GM21723 (cell line): ENCODE data around the gene MSANTD4.
"Not testable (repeated sequence)": the region's sequence is repeated elsewhere in the genome, so short reads cannot be mapped to it uniquely, and the experiment has no call there.

Source experiments
- ATAC-seq: cut with Tn5 transposase; IDR thresholded peaks from one replicate; pipeline ENCODE4 v1.9.1; 2021; ENCODE audit warnings: mild to moderate bottlenecking, moderate library complexity; ENCODE audit not compliant: unreplicated experiment

The MSANTD4 gene

GRCh38 chr11:106014620-106015019, 7.4 kb downstream of the MSANTD4 start:
- no peak for ATAC-seq

GRCh38 chr11:106014035-106014434, 8.0 kb downstream of the MSANTD4 start:
- no peak for ATAC-seq

GRCh38 chr11:106012744-106013143, 9.3 kb downstream of the MSANTD4 start:
- no peak for ATAC-seq

GRCh38 chr11:106011481-106011880, 10.6 kb downstream of the MSANTD4 start:
- no peak for ATAC-seq

- not testable (repeated sequence) for ATAC-seq
Measured at GRCh38 chr11:106003094-106003493, 18.9 kb downstream of the MSANTD4 start.

GRCh38 chr11:106001304-106002012, 20.6 kb downstream of the MSANTD4 start:
- no peak for ATAC-seq

GRCh38 chr11:105991888-105992287, 30.2 kb downstream of the MSANTD4 start:
- ATAC-seq: no peak

- no peak for ATAC-seq
Measured at GRCh38 chr11:105989124-105989523, 32.9 kb downstream of the MSANTD4 start.

- ATAC-seq: no peak
Measured at GRCh38 chr11:105988197-105988596, 33.8 kb downstream of the MSANTD4 start.

- ATAC-seq: no peak
Measured at GRCh38 chr11:105986554-105986953, 35.5 kb downstream of the MSANTD4 start.

- no peak for ATAC-seq
Measured at GRCh38 chr11:105979997-105980703, 41.9 kb downstream of the MSANTD4 start.

GRCh38 chr11:105975128-105975527, 46.9 kb downstream of the MSANTD4 start:
- no peak for ATAC-seq

GRCh38 chr11:105969756-105970155, 52.3 kb downstream of the MSANTD4 start:
- no peak for ATAC-seq

- no peak for ATAC-seq
Measured at GRCh38 chr11:105968021-105968697, 53.9 kb downstream of the MSANTD4 start.

GRCh38 chr11:105960252-105961245, 61.5 kb downstream of the MSANTD4 start:
- ATAC-seq: no peak
